GM19463 (cell line): ENCODE measurements around the gene RBP5.

Experiments
- ATAC-seq: cut with Tn5 transposase; IDR thresholded peaks from one replicate; pipeline ENCODE4 v1.9.1; 2021; ENCODE audit warnings: mild to moderate bottlenecking, moderate library complexity; ENCODE audit not compliant: unreplicated experiment

The RBP5 gene, protein sequence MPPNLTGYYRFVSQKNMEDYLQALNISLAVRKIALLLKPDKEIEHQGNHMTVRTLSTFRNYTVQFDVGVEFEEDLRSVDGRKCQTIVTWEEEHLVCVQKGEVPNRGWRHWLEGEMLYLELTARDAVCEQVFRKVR

DNA sequence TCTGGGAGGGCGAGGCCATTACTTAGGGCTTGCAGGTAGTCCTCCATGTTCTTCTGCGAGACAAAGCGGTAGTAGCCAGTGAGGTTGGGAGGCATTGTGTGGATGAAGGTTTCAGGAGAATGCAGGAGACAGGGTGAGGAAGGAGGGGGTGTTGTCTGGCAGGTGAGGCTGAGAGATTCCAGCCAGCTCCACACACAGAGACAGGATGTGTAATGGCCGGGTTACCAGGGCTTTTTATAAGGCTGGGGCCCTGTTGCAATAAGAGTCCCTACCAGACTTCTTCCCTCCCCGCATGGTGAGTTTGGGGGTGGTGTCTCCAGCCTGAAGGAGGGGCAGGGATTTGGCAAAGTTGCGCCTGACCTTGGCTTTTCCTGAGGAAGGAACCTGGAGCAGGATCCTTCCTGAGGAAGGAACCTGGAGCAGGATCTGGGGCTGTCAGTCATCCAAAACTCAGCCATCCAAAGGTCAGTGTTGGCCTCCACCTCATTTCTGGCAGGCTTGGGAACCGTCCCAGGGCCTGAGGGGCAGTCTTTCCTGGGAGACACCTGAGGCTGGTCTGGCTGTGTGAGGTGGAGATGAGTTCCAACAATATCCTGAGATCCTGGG, at the start of gene RBP5:
TSS of gene RBP5 (minus strand) at position 209 of the 606 bp plus-strand sequence. CDS start at position 95, 114 bp downstream.
- ATAC-seq = no peak

DNA sequence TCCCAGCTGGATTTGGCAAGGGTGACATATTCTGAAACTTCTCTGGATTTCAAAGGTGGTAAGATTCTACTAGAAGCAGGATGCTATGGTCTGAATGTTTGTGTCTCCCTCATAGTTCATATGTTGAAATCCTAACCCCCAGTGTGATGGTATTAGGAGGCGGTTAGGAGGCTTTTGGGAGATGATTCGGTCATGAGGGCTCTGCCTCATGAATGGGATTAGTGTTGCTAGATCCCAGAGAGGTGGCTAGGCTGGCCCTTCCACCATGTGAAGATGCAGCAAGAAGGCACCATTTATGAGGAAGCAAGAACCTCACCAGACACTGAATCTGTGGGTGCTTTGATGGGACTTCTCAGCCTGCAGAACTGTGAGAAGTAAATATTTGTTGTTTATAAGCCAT, 49.8 kb upstream of the RBP5 start:
- no peak for ATAC-seq

DNA sequence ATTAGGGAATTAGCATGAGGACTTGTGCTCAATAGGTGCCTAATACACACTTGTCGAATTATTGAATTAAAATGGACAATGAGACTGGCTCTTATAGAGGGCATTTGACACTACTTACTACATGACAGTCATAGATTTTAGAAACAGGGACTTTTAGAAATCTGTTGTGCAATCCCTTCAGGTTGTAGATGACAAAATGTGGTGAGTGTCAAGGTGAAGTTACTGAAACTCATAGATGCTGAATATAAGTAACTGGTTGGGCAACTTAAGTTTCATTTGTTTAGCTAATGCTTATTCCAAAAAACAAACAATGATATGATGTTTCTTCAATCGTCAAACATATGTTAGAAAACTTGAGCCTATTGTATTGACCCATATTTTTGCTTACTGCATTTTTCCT, 47.9 kb upstream of the RBP5 start:
- ATAC-seq = no peak

DNA sequence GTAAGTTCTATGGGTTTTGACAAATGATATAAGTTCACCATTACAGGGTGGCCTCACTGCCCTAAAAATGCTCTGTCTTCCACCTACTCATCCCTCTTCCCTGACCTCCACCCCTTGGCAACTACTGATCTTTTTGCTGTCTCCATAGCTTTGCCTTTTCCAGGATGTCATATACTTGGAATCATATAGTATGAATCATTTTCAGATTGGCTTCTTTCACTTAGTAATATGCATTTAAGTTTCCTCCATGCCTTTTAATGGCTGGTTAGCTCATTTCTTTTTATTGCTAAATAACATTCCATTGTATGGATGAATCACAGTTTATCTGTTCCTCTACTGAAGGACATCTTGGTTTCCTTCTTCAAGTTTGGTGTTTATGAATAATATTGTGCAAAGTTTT, 46.8 kb upstream of the RBP5 start:
- ATAC-seq = no peak

DNA sequence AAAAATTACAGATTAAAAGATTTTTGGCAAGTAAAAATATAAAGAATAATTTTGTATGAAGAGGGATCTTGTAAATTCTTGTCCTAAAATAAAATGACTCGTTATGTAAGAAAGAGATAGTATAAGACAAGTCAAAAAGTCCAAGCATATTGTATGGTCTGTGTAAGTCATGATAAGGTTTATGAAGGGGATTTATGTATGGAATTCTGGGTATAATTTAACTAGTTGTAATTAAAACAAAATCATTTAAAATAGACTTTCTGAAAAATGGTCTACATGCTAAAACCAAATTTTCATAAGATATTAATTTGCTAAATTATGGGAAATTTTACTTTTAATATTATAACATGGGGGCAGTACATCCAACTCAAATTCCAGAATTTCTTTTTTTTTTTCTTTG, 43.2 kb upstream of the RBP5 start:
- no peak for ATAC-seq

DNA sequence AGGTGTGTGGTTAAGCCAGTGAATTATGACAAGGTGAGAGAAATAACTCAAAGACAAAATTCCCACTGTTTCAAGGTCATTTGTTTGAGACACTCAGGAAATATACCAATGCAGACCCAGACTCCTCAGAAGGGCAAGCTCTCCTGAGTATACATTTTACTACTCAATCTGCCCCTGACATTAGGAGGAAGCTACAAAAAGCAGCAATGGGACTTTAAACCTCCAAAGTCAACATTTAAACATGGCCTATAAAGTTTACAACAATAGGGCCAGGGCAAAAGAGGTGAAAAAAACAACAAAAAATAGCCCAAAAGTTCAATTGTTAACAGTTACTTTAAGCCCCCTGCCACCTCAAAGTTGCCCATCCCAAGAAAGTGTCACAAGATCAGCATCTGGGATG, 41.3 kb upstream of the RBP5 start:
- ATAC-seq = no peak

DNA sequence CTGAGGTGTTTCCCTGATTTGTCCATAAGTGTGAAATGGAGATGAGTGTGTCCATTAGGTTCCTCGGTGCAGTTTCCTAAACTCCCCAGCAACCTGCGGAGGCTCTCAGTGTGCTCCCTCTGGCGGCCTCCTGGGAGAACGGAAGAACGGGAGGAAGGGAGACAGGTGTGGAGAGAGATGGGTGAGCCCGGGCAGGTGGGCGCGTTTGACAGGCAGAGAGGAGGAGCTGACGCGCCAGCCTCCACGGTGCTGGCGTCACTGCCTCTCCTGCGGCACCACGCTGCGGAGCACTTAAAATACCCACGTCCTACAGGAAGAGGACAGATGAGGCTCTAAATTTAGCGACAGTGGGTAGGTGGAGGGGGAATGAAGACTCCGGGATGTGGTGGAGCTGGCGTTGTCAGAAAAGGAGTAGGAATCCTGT, 34.0 kb upstream of the RBP5 start:
- no peak for ATAC-seq

DNA sequence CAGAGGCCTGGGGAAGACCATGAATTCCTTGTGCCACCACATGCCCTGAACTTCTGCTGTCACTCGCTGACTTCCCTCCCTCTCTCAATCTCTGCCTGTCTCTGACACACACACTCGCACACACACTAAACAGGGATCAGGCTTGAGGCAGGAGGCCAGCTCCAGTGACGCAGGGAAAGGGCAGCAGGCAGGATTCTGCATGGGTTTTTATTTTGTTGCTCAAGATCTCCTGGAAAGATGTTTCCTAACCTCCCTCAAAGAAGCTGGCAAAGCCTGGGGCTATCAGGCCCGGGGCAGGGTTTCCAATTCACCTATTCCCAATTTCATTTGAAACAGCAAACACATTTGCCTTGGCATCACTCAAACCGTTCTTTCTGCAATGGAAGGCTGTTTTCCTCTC, 33.1 kb upstream of the RBP5 start:
- ATAC-seq = no peak

DNA sequence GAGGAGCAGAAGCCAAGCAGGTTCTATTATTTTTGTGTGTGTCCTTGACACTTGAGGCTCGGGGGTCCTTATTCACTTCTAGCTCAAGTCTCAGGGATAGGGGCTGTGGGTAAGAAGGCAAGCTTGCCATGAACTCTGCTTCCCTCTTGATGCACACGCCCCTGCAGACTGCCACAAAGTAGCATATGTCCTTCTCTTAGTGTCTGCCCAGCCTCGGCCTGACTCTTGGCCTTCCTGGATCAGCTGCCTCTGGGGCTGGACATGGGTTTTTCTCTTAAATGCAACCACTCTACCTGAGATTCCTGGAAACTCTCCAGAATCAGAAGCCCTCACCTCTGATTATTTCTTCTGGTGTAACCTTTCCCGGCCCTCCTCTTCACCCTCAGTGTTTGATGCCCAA, 32.6 kb upstream of the RBP5 start:
- no peak for ATAC-seq

DNA sequence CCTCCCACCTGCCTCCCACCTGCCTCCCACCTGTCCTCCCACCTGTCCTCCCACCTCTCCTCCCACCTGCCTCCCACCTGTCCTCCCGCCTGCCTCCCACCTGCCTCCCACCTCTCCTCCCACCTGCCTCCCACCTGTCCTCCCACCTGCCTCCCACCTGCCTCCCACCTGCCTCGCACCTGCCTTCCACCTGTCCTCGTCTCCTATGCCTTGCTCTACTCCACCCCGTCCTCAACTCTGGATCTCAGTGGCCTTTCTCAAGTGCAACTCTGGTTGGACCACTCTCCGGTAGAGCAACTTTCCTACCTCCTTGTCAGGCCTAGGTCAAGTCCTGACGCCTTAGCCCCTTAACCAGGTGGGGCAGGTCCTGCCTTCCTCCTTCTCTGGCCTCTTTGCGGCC, 31.5 kb upstream of the RBP5 start:
- no peak for ATAC-seq

DNA sequence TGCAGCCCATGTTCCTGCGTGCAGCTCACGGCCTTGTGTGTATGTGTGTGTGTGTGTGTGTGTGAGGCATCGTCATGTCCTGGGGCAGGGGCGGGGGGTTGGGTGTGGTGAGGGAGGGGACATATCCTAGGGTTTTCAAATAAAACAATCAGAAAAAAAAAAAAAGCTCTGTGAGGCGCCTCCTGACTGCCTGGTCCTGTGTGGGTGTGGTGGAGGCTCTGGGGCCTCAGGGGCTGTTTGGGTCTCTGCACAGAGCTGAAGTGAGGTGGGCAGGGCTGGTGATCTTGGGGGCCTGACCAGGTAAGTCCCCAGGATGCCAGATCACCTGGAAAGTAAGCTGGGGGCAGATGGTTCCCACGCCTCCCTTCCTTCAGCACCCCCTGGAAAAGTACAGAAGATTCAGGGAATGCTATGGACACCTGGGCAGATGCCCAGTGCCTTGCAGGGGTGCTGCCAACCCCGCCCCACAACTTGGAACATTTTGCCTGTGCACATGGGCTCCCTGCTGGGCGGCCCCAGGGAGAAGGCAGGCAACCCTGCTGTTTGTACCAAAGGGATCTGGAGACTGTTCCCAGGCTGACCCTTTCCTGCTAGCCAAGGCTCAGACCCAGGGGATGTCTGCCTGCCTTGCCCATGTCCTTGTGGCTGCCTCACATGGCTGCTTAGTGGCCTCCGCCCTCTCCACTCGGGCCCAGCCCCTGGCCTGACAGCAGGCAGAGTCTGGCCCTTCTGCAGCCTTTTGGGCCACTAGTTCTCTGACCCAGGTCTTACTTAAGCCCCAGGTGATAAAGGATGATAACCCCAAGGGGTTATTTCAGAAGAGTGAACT, 30.3 kb upstream of the RBP5 start:
- ATAC-seq = no peak

DNA sequence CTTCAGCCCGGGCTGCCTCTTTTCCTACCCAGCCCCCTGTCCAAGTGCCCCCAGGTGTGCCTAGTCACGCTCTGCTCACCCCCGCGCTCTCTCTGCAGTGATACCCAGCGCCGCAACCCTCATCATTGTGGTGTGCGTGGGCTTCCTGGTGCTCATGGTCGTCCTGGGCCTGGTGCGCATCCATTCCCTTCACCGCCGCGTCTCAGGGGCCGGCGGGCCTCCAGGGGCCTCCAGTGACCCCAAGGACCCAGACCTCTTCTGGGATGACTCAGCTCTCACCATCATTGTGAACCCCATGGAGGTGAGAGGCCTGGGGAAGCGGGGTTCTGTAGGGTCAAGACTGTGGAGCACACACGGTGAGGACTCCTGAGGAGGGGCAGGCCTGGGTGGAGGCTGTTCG, 28.7 kb upstream of the RBP5 start:
- no peak for ATAC-seq

DNA sequence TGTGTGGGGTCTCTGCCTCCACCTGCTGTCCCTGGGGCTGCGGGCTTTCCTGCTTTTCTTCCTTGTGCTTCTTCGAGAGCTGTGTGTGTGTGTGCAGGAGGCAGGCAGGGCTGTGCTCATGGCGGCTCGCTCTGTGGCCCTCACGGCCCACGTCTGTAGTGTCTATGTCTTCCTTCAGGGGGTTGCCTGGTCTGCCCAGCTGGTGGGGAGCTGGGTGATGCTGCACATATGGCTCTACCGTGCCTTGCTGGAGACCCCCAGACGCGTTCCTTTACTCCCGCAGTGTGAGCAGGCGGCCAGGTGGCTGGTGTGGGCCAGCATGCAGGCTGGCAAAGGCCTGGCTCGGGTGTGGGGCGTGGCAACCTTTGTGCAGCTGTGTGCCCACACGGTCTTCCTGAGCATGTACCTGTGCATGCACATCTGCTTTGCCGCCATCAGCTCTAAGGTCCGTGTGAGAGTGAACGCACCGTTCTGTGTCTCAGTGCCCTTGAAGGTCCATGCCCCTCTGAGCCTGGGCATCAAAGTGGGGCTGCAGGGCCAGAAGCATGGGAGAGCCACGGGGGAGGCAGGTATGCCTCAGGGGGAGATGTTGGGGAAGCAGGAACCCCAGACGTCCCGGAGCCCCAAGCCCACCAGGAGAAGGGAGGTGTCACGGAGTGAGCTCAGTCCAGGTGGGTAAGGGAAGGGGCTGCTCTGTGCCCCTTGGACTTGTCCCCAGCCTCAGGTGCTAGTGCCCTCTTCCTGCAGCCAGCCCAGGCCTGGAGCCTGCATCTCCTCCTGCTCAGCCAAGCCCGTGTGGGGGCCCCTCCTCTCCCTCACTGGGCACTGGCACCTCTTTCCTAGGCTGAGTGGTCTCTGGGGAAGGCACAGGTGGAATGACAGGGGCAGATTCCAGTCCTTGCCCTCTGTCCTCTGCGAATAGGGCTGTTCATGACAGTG, 27.8 kb upstream of the RBP5 start:
- no peak for ATAC-seq

DNA sequence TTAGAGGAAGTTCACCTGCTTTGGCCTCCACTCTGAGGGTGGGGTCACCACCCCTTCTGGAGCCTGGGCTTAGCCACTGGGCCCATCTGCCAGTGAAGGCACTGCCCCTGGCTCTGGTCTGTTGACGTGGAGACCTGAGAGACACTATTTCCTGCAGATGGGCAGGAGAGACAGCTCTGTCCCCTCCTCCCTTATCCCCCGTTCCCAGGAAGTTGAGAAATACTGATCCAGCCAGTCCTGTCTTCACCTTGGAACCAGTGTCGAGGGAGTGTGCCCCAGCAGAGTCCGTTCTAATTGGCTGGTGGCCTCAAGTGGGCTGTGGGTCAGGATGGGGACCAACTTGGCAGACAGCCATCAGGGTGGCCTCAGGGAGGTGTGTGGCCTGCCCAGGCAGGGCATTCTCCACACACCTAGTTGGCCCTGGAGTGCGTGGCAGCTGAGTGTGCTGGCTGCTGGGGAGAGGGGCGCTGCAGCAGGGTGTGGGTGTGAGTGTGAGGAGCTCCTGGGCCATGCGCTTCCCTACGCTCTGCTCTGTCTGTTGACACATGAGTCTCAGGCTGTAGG, 26.9 kb upstream of the RBP5 start:
- no peak for ATAC-seq

DNA sequence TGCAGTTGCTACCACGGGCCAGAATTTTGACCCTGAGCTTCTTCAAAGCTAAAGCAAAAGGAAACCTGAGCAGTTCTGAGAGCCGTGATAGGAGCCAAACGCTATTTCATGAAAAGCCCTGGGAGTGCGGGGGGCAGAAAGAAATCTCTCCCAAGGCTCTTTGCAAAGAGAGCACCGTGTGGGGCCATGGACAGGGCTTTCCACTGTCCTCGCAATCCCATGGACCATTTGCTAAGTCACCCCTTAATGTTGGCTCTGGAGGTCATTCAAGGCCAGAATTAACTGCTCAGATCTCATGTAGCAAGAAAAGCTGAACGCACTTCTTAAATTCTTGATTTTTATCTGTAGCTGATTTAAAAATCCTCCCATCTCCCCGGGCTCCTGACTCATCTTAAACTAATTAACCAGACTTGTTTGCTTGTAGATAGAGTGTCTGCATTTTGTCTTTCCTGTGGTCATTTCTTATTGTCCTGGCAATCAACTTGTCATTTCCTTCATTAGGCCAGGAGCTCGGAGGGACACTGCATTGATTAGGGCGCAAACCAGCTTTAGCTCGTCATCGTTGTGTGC, 26.3 kb upstream of the RBP5 start:
- no peak for ATAC-seq

DNA sequence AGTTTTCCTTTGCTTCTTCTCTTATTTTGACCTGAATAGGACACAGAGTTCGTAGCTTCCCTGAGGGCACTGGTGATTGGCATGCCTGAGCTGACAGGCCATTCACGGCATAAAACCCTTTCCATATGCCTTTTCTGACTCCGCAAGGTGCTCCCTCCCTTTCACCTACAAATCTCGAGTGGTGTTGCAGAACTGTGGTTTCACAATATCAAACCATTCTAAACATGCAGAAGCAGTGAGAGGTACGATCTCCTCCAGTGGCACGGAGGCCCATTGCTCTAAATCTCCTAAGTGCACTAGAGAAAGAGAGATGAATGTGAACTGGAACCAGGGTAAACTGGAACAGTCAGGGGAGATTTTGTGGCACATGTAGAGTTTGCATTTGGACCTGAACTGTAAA, 25.4 kb upstream of the RBP5 start:
- no peak for ATAC-seq

DNA sequence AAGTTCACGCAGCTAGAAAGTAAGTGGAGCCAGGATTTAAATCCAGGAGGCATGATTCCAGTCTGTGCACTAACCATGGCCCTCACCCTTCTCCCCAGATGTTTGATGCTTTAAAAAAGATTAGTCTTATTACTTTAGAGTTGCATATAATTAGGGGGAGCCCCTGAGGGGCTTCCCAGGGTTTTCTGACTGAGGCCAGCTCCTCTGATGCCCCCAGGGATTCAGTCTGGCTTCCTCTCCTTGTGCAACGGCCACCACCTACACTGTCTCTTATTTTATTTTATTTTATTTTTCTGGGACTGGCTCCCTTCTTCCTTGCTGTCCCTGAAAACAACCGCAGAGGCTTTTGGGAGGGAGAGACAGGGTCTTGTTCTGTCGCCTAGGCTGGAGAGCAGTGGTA, 24.1 kb upstream of the RBP5 start:
- no peak for ATAC-seq

DNA sequence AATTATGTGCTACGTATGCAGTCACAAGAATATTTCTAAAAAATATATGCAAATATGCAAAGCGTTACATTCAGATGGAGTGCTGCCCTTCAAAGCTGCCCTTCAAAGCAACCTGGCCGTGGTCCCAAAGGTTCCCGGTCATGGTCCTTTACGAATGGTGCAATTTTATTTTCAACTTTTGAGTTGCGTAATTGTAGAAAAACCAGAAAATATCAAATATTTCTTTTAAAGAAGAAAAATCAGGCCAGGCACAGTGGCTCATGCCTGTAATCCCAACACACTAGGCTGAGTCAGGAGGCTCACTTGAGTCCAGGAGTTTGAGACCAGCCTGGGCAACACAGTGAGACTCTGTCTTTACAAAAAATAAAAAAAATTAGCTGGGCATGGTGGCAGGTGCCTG, 22.8 kb upstream of the RBP5 start:
- no peak for ATAC-seq

DNA sequence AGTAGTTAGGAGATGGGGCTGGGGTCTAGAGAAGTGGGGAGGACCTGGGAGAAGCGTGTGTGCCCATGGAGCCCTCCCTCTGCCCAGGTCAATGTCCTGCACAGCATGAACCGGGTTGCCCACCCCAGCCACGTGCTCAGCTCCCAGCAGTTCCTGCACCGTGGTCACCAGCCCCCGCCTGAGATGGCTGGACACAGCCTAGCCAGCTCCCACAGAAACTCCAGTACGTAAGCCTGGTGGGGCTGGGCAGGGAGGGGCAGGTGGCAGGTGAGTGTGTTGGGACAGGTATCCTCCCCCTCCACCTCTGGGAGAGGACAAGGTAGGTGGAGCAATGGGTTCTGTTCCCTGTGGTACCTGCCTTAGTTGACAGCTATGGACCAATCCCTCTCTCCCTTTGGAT, 22.2 kb upstream of the RBP5 start:
- no peak for ATAC-seq

DNA sequence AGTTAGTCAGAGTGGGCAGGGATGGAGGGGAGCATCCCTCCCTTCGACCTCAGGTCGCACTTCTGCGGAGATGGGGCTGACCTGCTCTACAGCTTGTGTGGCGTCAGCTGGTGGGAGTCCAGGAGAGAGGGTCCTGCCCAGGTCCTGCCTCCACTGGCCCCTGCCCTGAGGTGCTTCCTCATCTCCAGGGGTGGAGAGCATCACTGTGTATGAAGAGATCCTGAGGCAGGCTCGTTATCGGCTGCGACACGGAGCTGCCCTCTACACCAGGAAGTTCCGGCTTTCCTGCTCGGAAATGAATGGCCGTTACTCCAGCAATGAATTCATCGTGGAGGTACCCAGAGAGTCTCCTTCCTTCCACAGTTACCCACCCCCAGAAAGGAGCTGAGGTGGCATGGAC, 21.7 kb upstream of the RBP5 start:
- ATAC-seq = no peak

DNA sequence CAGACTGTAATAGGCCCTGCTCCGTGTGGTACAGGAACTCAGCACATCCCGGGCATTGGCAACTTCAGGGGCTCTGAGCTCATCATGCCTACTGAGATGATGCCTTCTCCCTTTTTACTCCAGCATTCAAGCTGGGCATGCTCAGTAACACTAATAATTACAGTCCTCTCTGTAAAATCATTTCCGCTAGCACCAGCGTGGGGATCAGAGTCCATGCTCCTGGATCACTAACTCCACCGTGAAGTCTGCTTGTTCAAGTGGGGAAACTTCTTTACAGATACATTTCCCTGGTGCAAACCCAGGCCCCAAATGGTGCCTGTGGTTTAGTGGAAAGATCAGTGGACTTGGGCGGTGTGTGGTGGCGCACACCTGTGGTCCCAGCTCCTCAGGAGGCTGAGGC, 18.2 kb upstream of the RBP5 start:
- no peak for ATAC-seq
